Hepatocyte (in vitro differentiated cells): ENCODE results near the gene TRIM22.

Source experiments
- EZH2 ChIP-seq: fragments of 200-600 bp; sonication (generic); IDR thresholded peaks from 2 replicates; pipeline ENCODE4 v1.6.1; 2016; ENCODE audit warnings: antibody characterized with exemption, mild to moderate bottlenecking, borderline replicate concordance
- EZH2phosphoT487 ChIP-seq: fragments of 200-600 bp; sonication (generic); IDR thresholded peaks from one replicate; pipeline ENCODE4 v1.6.1; 2018; ENCODE audit warnings: antibody characterized with exemption, mild to moderate bottlenecking, low read depth, moderate library complexity; ENCODE audit not compliant: unreplicated experiment, severe bottlenecking
- TF ChIP-seq, protein P1 (sequence below): fragments of 200-600 bp; sonication (generic); IDR thresholded peaks from 2 replicates; pipeline ENCODE4 v1.5.1; 2016; ENCODE audit warnings: antibody characterized with exemption, mild to moderate bottlenecking; ENCODE audit not compliant: poor library complexity

DNA sequence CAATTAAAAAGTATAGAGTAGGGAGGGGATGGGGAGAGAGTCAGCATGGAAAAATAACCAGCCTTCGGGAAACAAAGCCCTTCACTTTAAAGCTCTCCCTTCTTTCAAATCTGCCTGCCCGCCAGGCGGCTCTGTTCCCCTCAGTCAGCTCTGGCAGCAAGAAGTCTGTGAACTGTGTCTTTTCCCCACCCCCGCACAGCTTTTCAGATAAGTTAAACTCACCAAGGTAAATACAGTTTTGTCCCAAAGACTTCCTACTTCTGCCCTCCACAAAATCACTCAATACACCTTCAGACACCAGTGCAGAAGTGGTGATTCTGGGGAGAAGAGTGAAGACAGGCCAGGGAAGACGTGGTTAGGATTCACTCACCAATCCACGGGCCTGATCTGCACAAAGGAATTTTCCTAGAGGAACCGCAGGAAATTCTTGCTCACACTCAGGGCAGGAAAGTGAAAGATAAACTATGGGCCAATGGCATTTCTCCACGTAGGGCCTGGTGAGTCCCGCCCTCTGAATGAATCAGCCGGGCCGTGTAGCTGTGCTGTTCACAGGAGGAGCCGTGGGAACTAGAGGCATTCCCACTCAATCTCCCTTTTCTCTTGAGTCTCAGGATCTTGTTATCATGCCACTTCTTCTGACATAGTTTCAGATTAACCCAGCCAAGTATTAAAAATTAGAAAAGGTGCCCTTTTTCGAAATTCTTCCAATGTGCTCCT, 4.8 kb upstream of the TRIM22 start, which contains the start of gene TRIM5:
- TF ChIP-seq, protein P1, sequence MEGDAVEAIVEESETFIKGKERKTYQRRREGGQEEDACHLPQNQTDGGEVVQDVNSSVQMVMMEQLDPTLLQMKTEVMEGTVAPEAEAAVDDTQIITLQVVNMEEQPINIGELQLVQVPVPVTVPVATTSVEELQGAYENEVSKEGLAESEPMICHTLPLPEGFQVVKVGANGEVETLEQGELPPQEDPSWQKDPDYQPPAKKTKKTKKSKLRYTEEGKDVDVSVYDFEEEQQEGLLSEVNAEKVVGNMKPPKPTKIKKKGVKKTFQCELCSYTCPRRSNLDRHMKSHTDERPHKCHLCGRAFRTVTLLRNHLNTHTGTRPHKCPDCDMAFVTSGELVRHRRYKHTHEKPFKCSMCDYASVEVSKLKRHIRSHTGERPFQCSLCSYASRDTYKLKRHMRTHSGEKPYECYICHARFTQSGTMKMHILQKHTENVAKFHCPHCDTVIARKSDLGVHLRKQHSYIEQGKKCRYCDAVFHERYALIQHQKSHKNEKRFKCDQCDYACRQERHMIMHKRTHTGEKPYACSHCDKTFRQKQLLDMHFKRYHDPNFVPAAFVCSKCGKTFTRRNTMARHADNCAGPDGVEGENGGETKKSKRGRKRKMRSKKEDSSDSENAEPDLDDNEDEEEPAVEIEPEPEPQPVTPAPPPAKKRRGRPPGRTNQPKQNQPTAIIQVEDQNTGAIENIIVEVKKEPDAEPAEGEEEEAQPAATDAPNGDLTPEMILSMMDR, result peak; percentile 73
- TF ChIP-seq EZH2, result no peak
- TF ChIP-seq EZH2phosphoT487, result no peak
